Stomach (tissue), 9 donors: ENCODE results near the gene SS18. TPM values are rescaled to one million over a fixed set of nuclear protein-coding genes. Genes with fewer than 3 reads are reported as not detected.
A peak's percentile ranks its signal among the peaks of the same experiment; 100 is the strongest.

Experiments
- DNase-seq, 2 donors: peaks; one replicate each; pipeline versions ENCODE4 v3.0.0 to v3.0.0-alpha.2; 2013 to 2019
- H3K27ac ChIP-seq, 5 donors: fragments of 200-600 bp in 4 of 5; sonication (generic) in 4 of 5; one replicate each; pipeline ENCODE4 v1.5.1; 2013 to 2019; ENCODE audit warnings: mild to moderate bottlenecking in 1 of 5, moderate library complexity in 1 of 5
- H3K27me3 ChIP-seq, 3 donors: fragments of 200-600 bp; sonication (generic); one replicate each; pipeline ENCODE4 v1.5.1; 2017 to 2019; ENCODE audit warnings: mixed run types in 1 of 3
- H3K36me3 ChIP-seq, 4 donors: fragments of 200-600 bp; sonication (generic); 1 replicate in 3 of 4; 2 replicates in 1 of 4; pipeline ENCODE4 v1.5.1; 2016 to 2019
- H3K4me1 ChIP-seq, 4 donors: fragments of 200-600 bp; sonication (generic); one replicate each; pipeline ENCODE4 v1.5.1; 2016 to 2019
- H3K4me3 ChIP-seq, 4 donors: fragments of 200-600 bp; sonication (generic) in 3 of 4; one replicate each; pipeline ENCODE4 v1.5.1; 2016 to 2019; ENCODE audit warnings: mild to moderate bottlenecking in 1 of 4
- H3K9me3 ChIP-seq, 4 donors: fragments of 200-600 bp; sonication (generic); one replicate each; pipeline ENCODE4 v1.5.1; 2016 to 2019
- EP300 ChIP-seq: sonication (generic); formaldehyde crosslinking; IDR thresholded peaks from one replicate; pipeline ENCODE4 v1.6.1; 2017; ENCODE audit warnings: antibody characterized with exemption
- POLR2A ChIP-seq, 4 donors: fragments of 450-650 bp; IDR thresholded peaks; one replicate each; pipeline ENCODE4 v1.6.1; 2016; ENCODE audit warnings: antibody characterized with exemption in 4 of 4, control low read depth in 2 of 4, mild to moderate bottlenecking in 1 of 4, moderate library complexity in 1 of 4
- POLR2AphosphoS5 ChIP-seq, 3 donors: sonication (generic); formaldehyde crosslinking; IDR thresholded peaks; one replicate each; pipeline ENCODE4 v1.6.1; 2016; ENCODE audit warnings: antibody characterized with exemption in 3 of 3
- WGBS, 5 donors: extraction: QIAGEN DNeasy Blood & Tissue Kit in 3 of 5; methylation state at CpG; one replicate each; pipeline versions ENCODE4 v1.1.5 to v1.1.7; 2013 to 2018; 5-methylcytosine and 5-hydroxymethylcytosine counted together
- intact Hi-C: fragments of 100-400 bp; cut with DNase I; formaldehyde crosslinking; loops from one replicate; pipeline ENCODE4 v1.15.1; 2023; ENCODE audit warnings: low total_unique reads
- polyA plus RNA-seq, 3 donors: library from polyadenylated mRNA; stranded (reverse); fragments of 200-250 nt; gene quantifications; one replicate each; pipeline ENCODE4 v1.2.3, GENCODE V29; 2013
- total RNA-seq, 5 donors: library from RNA; depleted of rRNA; stranded (reverse); fragments of >200 nt; gene quantifications; one replicate each; pipeline versions ENCODE4 v1.1.0 to v1.2.3, GENCODE V29; 2014 to 2016
- TF ChIP-seq, protein P1 (sequence below), 7 experiments: fragments of 450-650 bp in 4 of 7; fragments of 200-600 bp in 3 of 7; sonication (generic) in 3 of 7; IDR thresholded peaks; one replicate each; pipeline ENCODE4 v1.5.1; 2016 to 2019; ENCODE audit warnings: antibody characterized with exemption in 7 of 7, control low read depth in 2 of 7, mild to moderate bottlenecking in 1 of 7
- donor health status: healthy with polysubstance abuse.
- donor health status: Bipolar disorder and iron deficiency.
- donor health status: healthy.

SS18 gene
- total and polyA plus RNA-seq, 8 donors: 24.6 to 138 (median 37.8) TPM

DNA sequence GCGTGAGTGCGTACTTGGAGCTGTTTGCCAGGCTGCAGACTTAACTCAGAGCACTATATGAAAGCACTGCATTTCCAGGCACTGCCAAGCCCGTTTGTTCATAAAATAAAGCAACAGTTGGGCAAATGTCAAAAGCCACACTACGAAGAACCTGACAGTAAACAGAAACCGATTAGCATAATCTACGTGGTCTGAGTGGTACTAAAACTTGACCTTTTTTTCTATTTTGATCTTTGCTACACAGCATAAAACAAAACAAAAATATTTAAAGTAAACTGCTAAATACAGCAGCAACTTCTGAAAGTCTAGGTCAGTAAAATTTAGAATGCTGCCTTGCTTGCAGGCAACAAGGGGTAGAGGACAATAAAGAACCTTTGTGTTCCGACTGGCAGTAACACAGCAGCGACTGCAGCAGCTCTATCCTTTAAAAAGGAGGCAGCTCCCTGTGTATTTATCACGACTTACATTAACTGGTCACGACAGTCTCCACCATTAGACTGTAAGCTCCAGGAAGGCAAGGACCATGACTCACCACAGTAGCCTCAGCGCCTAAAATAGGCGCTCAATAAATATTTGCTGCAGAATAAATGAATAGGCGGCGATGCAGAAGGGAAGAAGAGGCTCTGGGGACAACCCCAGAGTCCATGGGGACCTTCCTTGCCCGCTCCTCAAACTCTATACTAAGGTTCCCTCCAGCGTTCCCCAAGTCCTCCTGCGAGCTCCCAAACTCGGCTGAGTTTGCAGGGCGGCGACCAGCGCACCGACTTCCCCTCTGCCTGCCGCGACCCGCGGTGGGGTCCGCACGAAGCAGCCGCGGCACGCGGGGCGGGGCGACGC is 902 bp downstream of the SS18 start:
- Histone ChIP-seq H3K4me1 (peaks cover 7 to 36% (median 24%) of the 10 kb centered on the region in 4 donors), H3K27ac (peak overlapping the region; percentile 97 to 99 (median 98)), H3K27me3 (no peaks in the 10 kb centered on the region), H3K4me3 (peak overlapping the region; percentile 77 to 89 (median 85)), H3K36me3 (peaks cover 0 to 29% (median 27%) of the 10 kb centered on the region in 4 donors), H3K9me3 (no peaks in the 10 kb centered on the region)
- TF ChIP-seq, protein P1, sequence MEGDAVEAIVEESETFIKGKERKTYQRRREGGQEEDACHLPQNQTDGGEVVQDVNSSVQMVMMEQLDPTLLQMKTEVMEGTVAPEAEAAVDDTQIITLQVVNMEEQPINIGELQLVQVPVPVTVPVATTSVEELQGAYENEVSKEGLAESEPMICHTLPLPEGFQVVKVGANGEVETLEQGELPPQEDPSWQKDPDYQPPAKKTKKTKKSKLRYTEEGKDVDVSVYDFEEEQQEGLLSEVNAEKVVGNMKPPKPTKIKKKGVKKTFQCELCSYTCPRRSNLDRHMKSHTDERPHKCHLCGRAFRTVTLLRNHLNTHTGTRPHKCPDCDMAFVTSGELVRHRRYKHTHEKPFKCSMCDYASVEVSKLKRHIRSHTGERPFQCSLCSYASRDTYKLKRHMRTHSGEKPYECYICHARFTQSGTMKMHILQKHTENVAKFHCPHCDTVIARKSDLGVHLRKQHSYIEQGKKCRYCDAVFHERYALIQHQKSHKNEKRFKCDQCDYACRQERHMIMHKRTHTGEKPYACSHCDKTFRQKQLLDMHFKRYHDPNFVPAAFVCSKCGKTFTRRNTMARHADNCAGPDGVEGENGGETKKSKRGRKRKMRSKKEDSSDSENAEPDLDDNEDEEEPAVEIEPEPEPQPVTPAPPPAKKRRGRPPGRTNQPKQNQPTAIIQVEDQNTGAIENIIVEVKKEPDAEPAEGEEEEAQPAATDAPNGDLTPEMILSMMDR (IDR thresholded peaks at IDR 0.05): no peak
- TF ChIP-seq POLR2A (IDR thresholded peaks at IDR 0.05): no peak
- no peak for TF ChIP-seq EP300
- no peak for TF ChIP-seq POLR2AphosphoS5 (IDR thresholded peaks at IDR 0.05)
- peak in 1 of 2 donors; percentile 54 for DNase-seq
- intact Hi-C loops: no loop called here
- WGBS, 5 donors: 1 to 2% (median 1%) methylated on average over 28 to 35 of the region's 35 CpGs

DNA sequence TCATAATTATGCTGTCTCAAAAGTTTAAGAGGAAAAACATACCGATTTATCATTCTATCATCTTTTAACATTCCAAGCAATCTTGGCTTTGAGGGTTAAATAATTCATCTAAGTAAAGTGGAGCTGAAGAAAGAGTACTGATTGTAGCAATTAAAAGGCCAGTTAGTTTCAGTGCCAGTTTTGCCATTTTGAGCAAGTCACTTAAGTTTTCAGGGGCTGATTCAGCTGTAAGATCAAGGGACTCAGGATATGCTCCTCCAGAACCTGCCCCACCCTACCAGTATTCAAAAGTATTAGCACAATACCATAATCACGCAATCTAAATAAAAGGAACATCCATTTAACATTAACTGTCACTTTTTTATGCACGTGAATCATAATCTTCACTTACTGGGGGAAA is 1.9 kb downstream of the SS18 start:
- Histone ChIP-seq H3K4me1 (peaks cover 7 to 36% (median 24%) of the 10 kb centered on the region in 4 donors), H3K36me3 (peaks cover 0 to 39% (median 36%) of the 10 kb centered on the region in 4 donors), H3K27me3 (no peaks in the 10 kb centered on the region), H3K9me3 (no peaks in the 10 kb centered on the region), H3K4me3 (peak overlapping the region in 3 of 4 donors; percentile 77 to 89 (median 89)), H3K27ac (peak overlapping the region in 1 of 5 donors; percentile 97)
- peak in 1 of 2 donors; percentile 6 for DNase-seq
- 32 to 45% (median 37%) methylated on average over 3 of the region's 3 CpGs for WGBS, 5 donors
- intact Hi-C loops: no loop called here
- no peak for TF ChIP-seq POLR2AphosphoS5 (IDR thresholded peaks at IDR 0.05)
- TF ChIP-seq, protein P1 (IDR thresholded peaks at IDR 0.05): no peak
- no peak for TF ChIP-seq POLR2A (IDR thresholded peaks at IDR 0.05)
- TF ChIP-seq EP300: no peak

DNA sequence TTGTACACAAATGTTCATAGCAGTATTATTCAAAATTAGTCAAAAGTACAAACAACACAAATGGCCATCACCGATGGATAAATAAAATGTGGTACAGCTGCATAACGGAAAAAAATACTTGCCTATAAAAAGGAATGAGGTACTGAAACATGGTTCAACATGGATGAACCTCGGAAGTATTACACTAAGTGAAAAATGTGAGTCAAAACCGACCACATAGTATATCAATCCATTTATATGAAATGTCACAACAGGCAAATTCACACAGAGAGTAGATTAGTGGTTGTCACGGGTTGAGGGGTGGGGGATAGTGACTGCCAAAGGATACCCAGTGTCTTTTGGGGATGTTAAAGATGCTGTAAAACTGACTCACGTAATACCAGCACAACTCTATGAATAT is 3.5 kb downstream of the SS18 start:
- no peak overlapping the region for H3K27ac ChIP-seq
- peaks cover 7 to 36% (median 24%) of the 10 kb centered on the region in 4 donors for H3K4me1 ChIP-seq
- H3K36me3 ChIP-seq: peaks cover 0 to 53% (median 51%) of the 10 kb centered on the region in 4 donors
- WGBS, 5 donors: 83 to 94% (median 91%) methylated on average over 6 of the region's 6 CpGs
- H3K27me3 ChIP-seq: no peaks in the 10 kb centered on the region
- intact Hi-C loops: no loop called here
- H3K9me3 ChIP-seq: no peaks in the 10 kb centered on the region
- DNase-seq: no peak
- no peak overlapping the region for H3K4me3 ChIP-seq
- TF ChIP-seq POLR2A (IDR thresholded peaks at IDR 0.05) (no peak), EP300 (no peak), POLR2AphosphoS5 (IDR thresholded peaks at IDR 0.05) (no peak)
- TF ChIP-seq, protein P1 (IDR thresholded peaks at IDR 0.05): no peak

DNA sequence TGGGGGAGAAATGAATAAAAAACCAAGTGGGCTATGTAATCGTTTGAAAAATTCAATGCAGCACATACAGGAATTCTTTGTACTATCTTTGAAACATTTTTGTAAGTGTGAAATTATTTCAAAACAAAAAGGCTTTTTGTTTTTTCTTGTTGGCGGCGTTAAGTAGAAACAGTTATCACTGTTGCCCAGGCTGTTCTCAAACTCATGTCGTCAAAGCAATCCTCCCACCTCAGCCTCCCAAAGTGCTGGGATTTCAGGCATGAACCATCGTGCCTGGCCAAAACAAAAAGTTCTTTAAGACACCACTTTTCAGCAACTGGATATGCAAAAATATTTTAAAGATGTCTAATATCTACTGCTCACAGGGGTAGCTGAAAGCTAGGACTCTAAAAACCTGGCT is 5.4 kb downstream of the SS18 start:
- no peak overlapping the region for H3K4me3 ChIP-seq
- intact Hi-C loops: no loop called here
- no peaks in the 10 kb centered on the region for H3K9me3 ChIP-seq
- H3K4me1 ChIP-seq: peaks cover 7 to 27% (median 17%) of the 10 kb centered on the region in 4 donors
- TF ChIP-seq POLR2A (IDR thresholded peaks at IDR 0.05): no peak
- TF ChIP-seq EP300: no peak
- TF ChIP-seq, protein P1 (IDR thresholded peaks at IDR 0.05): no peak
- TF ChIP-seq POLR2AphosphoS5 (IDR thresholded peaks at IDR 0.05): no peak
- no peaks in the 10 kb centered on the region for H3K27me3 ChIP-seq
- no peak overlapping the region for H3K27ac ChIP-seq
- WGBS, 5 donors: 92 to 98% (median 96%) methylated on average over 5 of the region's 5 CpGs
- no peak for DNase-seq
- peaks cover 0 to 67% (median 60%) of the 10 kb centered on the region in 4 donors for H3K36me3 ChIP-seq
